ENCODE data around the gene PXMP2. TPM values are rescaled to one million over a fixed set of nuclear protein-coding genes. Genes with fewer than 3 reads are reported as not detected.

The PXMP2 gene
- total RNA-seq, 1 donor from 2014 or later = 48.9 TPM

DNA sequence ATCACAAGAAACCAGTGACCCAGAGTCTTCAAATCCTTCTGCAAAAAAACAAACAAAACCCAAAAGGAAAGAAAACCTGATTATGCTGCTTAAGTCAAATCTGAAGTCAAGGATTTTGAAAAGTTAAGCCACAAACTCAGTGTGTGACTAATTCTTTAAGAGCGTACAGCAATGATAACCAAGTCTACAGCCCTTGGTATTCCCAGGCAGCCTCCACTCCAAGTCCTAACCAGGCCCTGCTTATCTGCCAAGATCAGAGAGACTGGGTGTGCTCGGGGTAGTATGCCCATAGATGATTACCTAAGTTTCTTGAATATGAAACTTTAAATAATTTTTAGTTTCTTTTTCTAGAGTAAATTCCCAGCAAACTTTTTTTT is 36.4 kb downstream of the PXMP2 start:
- no peak for DNase-seq (ENCODE audit: low read depth)
- TF ChIP-seq, protein P1, sequence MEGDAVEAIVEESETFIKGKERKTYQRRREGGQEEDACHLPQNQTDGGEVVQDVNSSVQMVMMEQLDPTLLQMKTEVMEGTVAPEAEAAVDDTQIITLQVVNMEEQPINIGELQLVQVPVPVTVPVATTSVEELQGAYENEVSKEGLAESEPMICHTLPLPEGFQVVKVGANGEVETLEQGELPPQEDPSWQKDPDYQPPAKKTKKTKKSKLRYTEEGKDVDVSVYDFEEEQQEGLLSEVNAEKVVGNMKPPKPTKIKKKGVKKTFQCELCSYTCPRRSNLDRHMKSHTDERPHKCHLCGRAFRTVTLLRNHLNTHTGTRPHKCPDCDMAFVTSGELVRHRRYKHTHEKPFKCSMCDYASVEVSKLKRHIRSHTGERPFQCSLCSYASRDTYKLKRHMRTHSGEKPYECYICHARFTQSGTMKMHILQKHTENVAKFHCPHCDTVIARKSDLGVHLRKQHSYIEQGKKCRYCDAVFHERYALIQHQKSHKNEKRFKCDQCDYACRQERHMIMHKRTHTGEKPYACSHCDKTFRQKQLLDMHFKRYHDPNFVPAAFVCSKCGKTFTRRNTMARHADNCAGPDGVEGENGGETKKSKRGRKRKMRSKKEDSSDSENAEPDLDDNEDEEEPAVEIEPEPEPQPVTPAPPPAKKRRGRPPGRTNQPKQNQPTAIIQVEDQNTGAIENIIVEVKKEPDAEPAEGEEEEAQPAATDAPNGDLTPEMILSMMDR (conservative IDR thresholded peaks at IDR 0.05; ENCODE audit: low read depth, low read length) = no peak
- H3K4me3 ChIP-seq (ENCODE audit: low read depth, low read length) = no peak overlapping the region

- DNase-seq (ENCODE audit: low read depth) = no peak
- H3K4me3 ChIP-seq (ENCODE audit: low read depth, low read length) = no peak overlapping the region
- TF ChIP-seq, protein P1 (conservative IDR thresholded peaks at IDR 0.05; ENCODE audit: low read depth, low read length) = no peak
Measured at GRCh38 chr12:132724506-132725241, 37.3 kb downstream of the PXMP2 start.

- DNase-seq (ENCODE audit: low read depth) = no peak
Measured at GRCh38 chr12:132726386-132726785, 39.0 kb downstream of the PXMP2 start.

GRCh38 chr12:132727091-132727794 is 39.9 kb downstream of the PXMP2 start:
- TF ChIP-seq, protein P1 (conservative IDR thresholded peaks at IDR 0.05; ENCODE audit: low read depth, low read length) = no peak
- no peak for DNase-seq (ENCODE audit: low read depth)
- no peak overlapping the region for H3K4me3 ChIP-seq (ENCODE audit: low read depth, low read length)

More at GRCh38 chr12:132726386-132726785, 39.0 kb downstream of the PXMP2 start:
- TF ChIP-seq, protein P1 (conservative IDR thresholded peaks at IDR 0.05; ENCODE audit: low read depth, low read length) = no peak
- no peak overlapping the region for H3K4me3 ChIP-seq (ENCODE audit: low read depth, low read length)

GRCh38 chr12:132728502-132728901 is 41.1 kb downstream of the PXMP2 start:
- no peak for DNase-seq (ENCODE audit: low read depth)
- no peak overlapping the region for H3K4me3 ChIP-seq (ENCODE audit: low read depth, low read length)
- TF ChIP-seq, protein P1 (conservative IDR thresholded peaks at IDR 0.05; ENCODE audit: low read depth, low read length) = no peak

GRCh38 chr12:132729541-132730320 is 42.3 kb downstream of the PXMP2 start:
- no peak overlapping the region for H3K4me3 ChIP-seq (ENCODE audit: low read depth, low read length)
- TF ChIP-seq, protein P1 (conservative IDR thresholded peaks at IDR 0.05; ENCODE audit: low read depth, low read length) = no peak
- no peak for DNase-seq (ENCODE audit: low read depth)

Data from epithelial cell of proximal tubule (primary cell).